GM18502 (cell line): ENCODE results near the gene CPN1.
"Not testable (repeated sequence)": the region's sequence is repeated elsewhere in the genome, so short reads cannot be mapped to it uniquely, and the experiment has no call there.

Experiments used
- ATAC-seq: cut with Tn5 transposase; IDR thresholded peaks from one replicate; pipeline ENCODE4 v1.9.1; 2021; ENCODE audit warnings: mild to moderate bottlenecking; ENCODE audit not compliant: unreplicated experiment, poor library complexity

The CPN1 gene

DNA sequence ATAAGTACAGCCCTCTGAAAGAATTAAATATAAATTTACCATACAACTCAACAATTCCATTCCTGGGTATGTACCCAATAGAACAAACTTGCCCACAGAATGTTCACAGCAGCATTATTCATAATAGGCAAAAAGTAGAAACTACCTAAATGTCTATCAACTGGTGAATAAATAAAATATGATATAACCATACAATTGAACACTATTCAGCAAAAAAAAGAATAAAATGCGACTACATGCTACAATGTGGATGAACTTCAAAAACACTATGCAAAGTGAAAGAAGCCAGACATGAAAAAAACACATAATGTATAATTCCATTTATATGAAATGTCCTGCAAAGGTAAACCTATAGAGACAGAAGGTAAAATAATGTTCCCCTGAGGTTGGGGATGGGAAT is 2.0 kb upstream of the CPN1 start:
- no peak for ATAC-seq

DNA sequence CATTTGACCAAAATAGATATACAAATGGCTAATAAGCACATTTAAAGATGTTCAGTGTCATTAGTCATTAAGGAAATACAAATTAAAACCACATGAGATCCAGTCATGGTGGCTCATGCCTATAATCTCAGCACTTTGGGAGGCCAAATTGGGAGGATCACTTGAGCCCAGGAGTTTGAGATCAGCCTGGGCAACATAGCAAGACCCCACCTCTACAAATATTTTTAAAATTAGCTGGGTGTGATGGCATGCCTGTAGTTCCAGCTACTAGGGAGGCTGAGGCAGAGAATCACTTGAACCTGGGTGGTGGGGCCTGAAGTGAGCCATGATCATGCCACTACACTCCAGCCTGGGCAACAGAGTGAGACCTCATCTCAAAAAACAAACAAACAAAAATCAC is 607 bp upstream of the CPN1 start:
- not testable (repeated sequence) for ATAC-seq

DNA sequence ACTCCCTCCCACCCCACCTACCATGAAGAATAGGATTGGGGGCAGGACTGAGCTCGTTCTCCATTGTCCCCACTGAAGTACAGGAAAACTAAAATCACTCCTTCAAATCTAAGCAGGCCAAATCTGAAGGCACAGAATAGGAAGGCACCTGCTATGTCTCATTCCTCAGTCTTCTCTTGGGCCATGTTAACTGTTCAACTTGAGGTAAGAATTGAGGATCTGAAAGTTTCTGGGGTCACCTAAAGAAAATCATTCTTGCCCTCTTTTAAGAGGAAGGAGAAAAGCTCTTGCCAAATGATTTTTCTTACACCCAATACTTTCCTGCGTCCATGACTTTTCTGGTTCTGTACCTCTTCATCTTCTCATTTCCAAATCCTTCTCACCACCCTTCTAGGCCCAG is 4.9 kb downstream of the CPN1 start:
- ATAC-seq = no peak

GRCh38 chr10:100075426-100076220 is 6.0 kb downstream of the CPN1 start:
- ATAC-seq = no peak

DNA sequence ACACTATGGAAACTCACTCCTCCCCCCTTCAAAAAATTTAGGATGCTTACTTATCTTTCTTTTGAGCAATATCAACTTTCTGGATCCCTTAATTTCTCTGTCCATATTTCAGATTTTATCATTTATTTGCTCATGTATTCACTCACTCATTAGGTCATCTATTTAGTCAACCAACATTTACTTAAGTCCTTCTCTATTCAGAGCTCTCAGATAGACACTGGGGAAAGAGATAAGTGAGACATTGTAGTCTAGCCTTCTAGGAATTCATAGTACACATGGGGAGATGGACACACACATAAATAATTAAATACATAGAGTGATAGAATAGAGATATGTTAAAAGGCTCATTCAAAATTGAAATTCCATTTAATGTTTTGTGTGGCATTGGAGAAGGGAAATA is 9.2 kb downstream of the CPN1 start:
- no peak for ATAC-seq

GRCh38 chr10:100071529-100071928 is 10.1 kb downstream of the CPN1 start:
- no peak for ATAC-seq

- ATAC-seq = no peak
These were observed 14.2 kb downstream of the CPN1 start for GRCh38 chr10:100067466-100067865.

- no peak for ATAC-seq
These were observed 16.5 kb downstream of the CPN1 start for GRCh38 chr10:100065084-100065660.

DNA sequence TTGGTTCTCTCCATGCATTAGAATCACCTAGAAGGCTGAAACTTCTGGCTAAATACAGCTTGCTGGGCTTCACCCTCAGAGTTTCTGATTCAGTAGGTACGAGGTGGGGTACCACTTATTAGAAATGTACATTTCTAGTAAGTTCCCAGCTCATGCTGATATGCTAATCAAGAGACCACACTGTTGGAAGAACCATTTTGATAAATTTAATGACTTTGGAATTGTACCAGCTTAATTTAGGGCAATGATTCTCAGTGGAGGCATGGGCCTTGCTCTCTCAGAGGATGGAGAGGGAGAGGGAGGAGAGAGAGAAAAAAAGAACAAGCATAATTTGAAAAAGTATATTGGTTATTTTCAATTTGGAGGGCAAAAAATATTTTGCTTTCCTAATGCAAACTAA is 20.3 kb downstream of the CPN1 start:
- no peak for ATAC-seq

DNA sequence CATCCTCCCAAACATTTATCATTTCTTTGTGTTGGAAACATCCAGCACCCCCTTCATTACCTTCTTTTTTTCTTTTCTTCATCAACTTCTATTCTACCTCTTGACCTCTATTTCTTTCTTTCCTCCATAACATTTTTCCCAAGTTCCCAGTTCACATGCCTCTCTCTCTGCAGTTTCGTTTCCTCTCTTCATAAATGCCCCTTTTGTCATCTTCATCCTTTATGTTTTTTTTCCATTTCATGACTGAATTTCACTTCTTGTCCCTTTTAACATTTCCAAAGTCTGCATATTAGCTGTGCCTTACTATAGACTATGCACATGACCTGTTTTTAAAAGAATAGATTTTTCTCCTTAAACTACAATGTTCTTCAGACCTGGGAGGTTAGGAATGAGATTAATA is 23.7 kb downstream of the CPN1 start:
- no peak for ATAC-seq

- no peak for ATAC-seq
These were observed 27.8 kb downstream of the CPN1 start for GRCh38 chr10:100053686-100054460.

GRCh38 chr10:100046021-100046486 is 35.6 kb downstream of the CPN1 start:
- ATAC-seq = no peak

GRCh38 chr10:100045592-100045991 is 36.1 kb downstream of the CPN1 start:
- no peak for ATAC-seq

GRCh38 chr10:100043796-100044195 is 37.9 kb downstream of the CPN1 start:
- no peak for ATAC-seq

DNA sequence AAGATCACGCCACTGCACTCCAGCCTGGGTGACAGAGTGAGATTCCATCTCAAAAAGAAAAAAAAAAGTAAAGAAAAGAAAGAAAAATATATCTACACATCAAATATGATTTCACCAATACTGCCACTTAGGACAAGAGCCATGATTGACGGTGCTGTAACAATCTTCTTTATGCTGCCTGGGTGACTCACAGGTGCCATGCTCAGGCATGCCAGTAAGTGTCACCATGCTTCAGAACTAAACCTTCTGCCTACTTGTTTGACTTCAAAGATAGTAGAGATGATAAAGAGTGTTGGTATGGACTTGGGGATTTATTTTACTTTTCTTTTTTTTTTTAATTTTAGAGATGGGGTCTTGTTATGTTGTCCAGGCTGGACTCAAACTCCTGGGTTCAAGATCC is 38.3 kb downstream of the CPN1 start:
- no peak for ATAC-seq

- no peak for ATAC-seq
These were observed 40.2 kb downstream of the CPN1 start for GRCh38 chr10:100041306-100042002.

DNA sequence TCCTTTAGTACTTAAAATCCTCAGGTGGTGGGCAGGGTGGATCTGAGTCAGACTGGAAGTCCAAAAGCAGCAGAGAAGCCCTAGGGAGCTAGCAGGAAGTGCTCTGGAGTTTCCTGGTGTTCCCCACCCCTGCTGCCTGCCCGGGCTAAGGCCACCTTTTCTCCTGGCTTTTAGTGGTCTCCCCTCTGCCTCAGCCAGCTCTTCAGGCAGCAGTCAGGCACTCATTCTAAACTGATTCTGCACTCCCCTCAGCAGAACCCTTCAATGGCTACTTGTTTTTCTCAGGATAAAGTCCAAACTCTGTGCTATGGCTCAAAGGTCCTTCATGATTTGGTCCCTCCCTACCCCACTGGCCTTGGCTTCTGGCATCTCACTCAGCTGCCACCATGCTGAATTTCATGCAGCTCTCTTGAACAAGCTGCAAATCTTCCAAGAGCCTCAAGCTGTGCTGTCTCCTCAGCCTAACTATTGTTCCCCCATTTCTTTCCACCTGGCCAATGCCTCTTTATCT is 43.1 kb downstream of the CPN1 start:
- no peak for ATAC-seq

GRCh38 chr10:100037758-100038315 is 43.8 kb downstream of the CPN1 start:
- no peak for ATAC-seq

DNA sequence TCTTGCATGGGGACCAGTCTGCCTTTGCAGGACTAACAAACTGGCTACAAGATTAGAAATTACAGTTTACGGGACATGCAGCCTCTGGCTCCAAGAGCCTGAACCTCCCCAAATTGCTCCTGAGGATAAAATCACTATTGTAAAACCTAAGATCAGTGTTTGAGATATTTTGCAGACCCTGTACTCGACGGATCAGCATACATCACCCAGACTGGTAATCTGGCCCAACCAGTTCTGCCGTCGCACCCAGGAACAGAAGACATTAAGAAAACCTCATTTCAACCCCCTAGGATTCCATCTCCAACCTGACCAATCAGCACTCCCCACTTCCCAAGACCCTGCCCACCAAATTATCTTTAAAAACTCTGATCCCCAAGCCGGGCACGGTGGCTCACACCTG is 44.8 kb downstream of the CPN1 start:
- ATAC-seq = no peak

GRCh38 chr10:100033766-100034418 is 47.8 kb downstream of the CPN1 start:
- no peak for ATAC-seq
